ENCODE results near the gene UNC5CL. TPM values are rescaled to one million over a fixed set of nuclear protein-coding genes. Genes with fewer than 3 reads are reported as not detected.

The UNC5CL gene
- total RNA-seq, 1 experiment from 2014 or later = 5.5 TPM

GRCh38 chr6:41040940-41041536 lies 2.0 kb upstream of the UNC5CL start:
- H3K27ac Mint-ChIP-seq (ENCODE audit: unreplicated experiment) = peak overlapping the region; percentile 96
- H3K4me3 ChIP-seq (ENCODE audit: low read depth, low read length) = no peak overlapping the region
- H3K36me3 Mint-ChIP-seq (ENCODE audit: insufficient read depth, unreplicated experiment) = no peaks in the 10 kb centered on the region
- H3K9me3 Mint-ChIP-seq (ENCODE audit: unreplicated experiment) = no peaks in the 10 kb centered on the region
- H3K4me1 Mint-ChIP-seq (ENCODE audit: low read depth, unreplicated experiment) = peaks cover 50% of the 10 kb centered on the region
- TF ChIP-seq CTCF (IDR thresholded peaks at IDR 0.05; ENCODE audit: insufficient read depth in 1 of 2, low read depth in 1 of 2, low read length in 1 of 2, severe bottlenecking in 1 of 2, unreplicated experiment in 1 of 2) = no peak
- H3K36me3 ChIP-seq (ENCODE audit: control insufficient read depth, insufficient read depth, low read length) = no peaks in the 10 kb centered on the region
- intact Hi-C loops (cut with micrococcal nuclease; ENCODE audit: unreplicated experiment) = loop anchor here (1.0 to 2.0 kb wide), 5 partner anchors 8 to 44 kb away; partner anchors contain the start of genes NFYA and OARD1
- no TSS peak for BruUV-seq (replicated peaks)
- H3K27me3 ChIP-seq (replicated peaks; ENCODE audit: control insufficient read depth, insufficient read depth, low read length) = no peaks in the 10 kb centered on the region
- no peaks in the 10 kb centered on the region for H3K9me3 ChIP-seq
- peaks cover 72% of the 10 kb centered on the region for H3K4me1 ChIP-seq
- DNase-seq = no peak
- H3K27me3 Mint-ChIP-seq (ENCODE audit: insufficient read depth, unreplicated experiment) = no peaks in the 10 kb centered on the region
- H3K4me3 Mint-ChIP-seq (ENCODE audit: unreplicated experiment) = peak overlapping the region; percentile 63
- CTCF ChIA-PET = interaction anchor here (0.6 to 2.5 kb wide), 13 partner anchors 12 to 195 kb away, joined by 3 to 19 read pairs (median 4); partner anchors contain the start of genes APOBEC2, NFYA and OARD1
- POLR2A ChIA-PET = interaction anchor here (0.9 to 2.0 kb wide), 4 partner anchors 8 to 44 kb away, joined by 3 to 19 read pairs (median 10); partner anchors contain the start of genes NFYA and OARD1

- Mint-ChIP-seq H3K4me1 (ENCODE audit: low read depth, unreplicated experiment) (peaks cover 45% of the 10 kb centered on the region), H3K9me3 (ENCODE audit: unreplicated experiment) (no peaks in the 10 kb centered on the region), H3K4me3 (ENCODE audit: unreplicated experiment) (peak overlapping the region; percentile 63), H3K36me3 (ENCODE audit: insufficient read depth, unreplicated experiment) (no peaks in the 10 kb centered on the region), H3K27ac (ENCODE audit: unreplicated experiment) (peak overlapping the region; percentile 96), H3K27me3 (ENCODE audit: insufficient read depth, unreplicated experiment) (no peaks in the 10 kb centered on the region)
- no peaks in the 10 kb centered on the region for H3K36me3 ChIP-seq (ENCODE audit: control insufficient read depth, insufficient read depth, low read length)
- intact Hi-C loops (cut with micrococcal nuclease; ENCODE audit: unreplicated experiment) = loop anchor here (1.0 to 2.0 kb wide), 5 partner anchors 9 to 44 kb away; partner anchors contain the start of genes NFYA and OARD1
- ChIA-PET CTCF (interaction anchor here (0.6 to 2.5 kb wide), 17 partner anchors 8 to 453 kb away, joined by 3 to 19 read pairs (median 4); partner anchors contain the start of genes APOBEC2, NFYA and OARD1), POLR2A (interaction anchor here (0.9 to 2.0 kb wide), 4 partner anchors 9 to 43 kb away, joined by 3 to 19 read pairs (median 10); partner anchors contain the start of genes NFYA and OARD1)
- peak overlapping the region; percentile 5; the same call in 1 of the 2 replicates for H3K4me3 ChIP-seq (ENCODE audit: low read depth, low read length)
- H3K4me1 ChIP-seq = peaks cover 65% of the 10 kb centered on the region
- TSS peak; percentile 71 for BruUV-seq (replicated peaks)
- peak; percentile 90 to 94 for DNase-seq
- H3K27me3 ChIP-seq (replicated peaks; ENCODE audit: control insufficient read depth, insufficient read depth, low read length) = no peaks in the 10 kb centered on the region
- H3K9me3 ChIP-seq = no peaks in the 10 kb centered on the region
- no peak for TF ChIP-seq CTCF (IDR thresholded peaks at IDR 0.05; ENCODE audit: insufficient read depth in 1 of 2, low read depth in 1 of 2, low read length in 1 of 2, severe bottlenecking in 1 of 2, unreplicated experiment in 1 of 2)
These were observed 1.3 kb upstream of the UNC5CL start for GRCh38 chr6:41040101-41040939.

- Mint-ChIP-seq H3K36me3 (ENCODE audit: insufficient read depth, unreplicated experiment) (no peaks in the 10 kb centered on the region), H3K27me3 (ENCODE audit: insufficient read depth, unreplicated experiment) (no peaks in the 10 kb centered on the region), H3K4me1 (ENCODE audit: low read depth, unreplicated experiment) (peaks cover 41% of the 10 kb centered on the region), H3K27ac (ENCODE audit: unreplicated experiment) (peak overlapping the region; percentile 96), H3K9me3 (ENCODE audit: unreplicated experiment) (no peaks in the 10 kb centered on the region), H3K4me3 (ENCODE audit: unreplicated experiment) (peak overlapping the region; percentile 63)
- TF ChIP-seq CTCF (IDR thresholded peaks at IDR 0.05; ENCODE audit: insufficient read depth in 1 of 2, low read depth in 1 of 2, low read length in 1 of 2, severe bottlenecking in 1 of 2, unreplicated experiment in 1 of 2) = no peak
- H3K27me3 ChIP-seq (replicated peaks; ENCODE audit: control insufficient read depth, insufficient read depth, low read length) = no peaks in the 10 kb centered on the region
- DNase-seq = no peak
- H3K9me3 ChIP-seq = no peaks in the 10 kb centered on the region
- ChIA-PET POLR2A (no interaction called here), CTCF (interaction anchor here (1.6 kb wide), 1 partner anchor 10 kb away, joined by 3 read pairs; no protein-coding TSS in a partner anchor)
- intact Hi-C loops (cut with micrococcal nuclease; ENCODE audit: unreplicated experiment) = no loop called here
- peaks cover 59% of the 10 kb centered on the region for H3K4me1 ChIP-seq
- BruUV-seq (replicated peaks) = no TSS peak
- no peak overlapping the region for H3K4me3 ChIP-seq (ENCODE audit: low read depth, low read length)
- no peaks in the 10 kb centered on the region for H3K36me3 ChIP-seq (ENCODE audit: control insufficient read depth, insufficient read depth, low read length)
These were observed 816 bp downstream of the UNC5CL start for GRCh38 chr6:41038205-41038604.
